Heart right ventricle (tissue), 16 donors: ENCODE data around the gene PTPRN2. TPM values are rescaled to one million over a fixed set of nuclear protein-coding genes. Genes with fewer than 3 reads are reported as not detected.

Source experiments
- ATAC-seq, 8 donors: fragments of 200-7000 bp; cut with Tn5 transposase; one replicate each; pipeline ENCODE4 v1.9.1; 2020; ENCODE audit warnings: mild to moderate bottlenecking in 8 of 8, moderate library complexity in 8 of 8, moderate number of reproducible peaks in 1 of 8
- DNase-seq, 2 donors: peaks; one replicate each; pipeline ENCODE4 v3.0.0-alpha.2; 2020
- H3K27ac ChIP-seq, 10 donors: fragments of 200-600 bp; sonication (generic) in 2 of 10; one replicate each; pipeline versions ENCODE4 v1.5.0 to v1.8.0; 2020 to 2022; ENCODE audit warnings: mild to moderate bottlenecking in 3 of 10
- H3K27me3 ChIP-seq, 7 donors: fragments of 200-600 bp; one replicate each; pipeline ENCODE4 v1.8.0; 2021 to 2022; ENCODE audit warnings: mild to moderate bottlenecking in 2 of 7
- H3K36me3 ChIP-seq, 9 donors: fragments of 200-600 bp; sonication (generic) in 1 of 9; one replicate each; pipeline versions ENCODE4 v1.5.0 to v1.8.0; 2020 to 2022; ENCODE audit warnings: mild to moderate bottlenecking in 2 of 9
- H3K4me1 ChIP-seq, 9 donors: fragments of 200-600 bp; sonication (generic) in 1 of 9; one replicate each; pipeline versions ENCODE4 v1.5.0 to v1.8.0; 2020 to 2022; ENCODE audit warnings: mild to moderate bottlenecking in 4 of 9
- H3K4me3 ChIP-seq, 10 donors: fragments of 200-600 bp; sonication (generic) in 2 of 10; one replicate each; pipeline versions ENCODE4 v1.5.0 to v1.8.0; 2020 to 2022; ENCODE audit warnings: mild to moderate bottlenecking in 7 of 10, moderate library complexity in 2 of 10
- H3K9me3 ChIP-seq, 11 donors: fragments of 200-600 bp in 10 of 11; sonication (generic) in 2 of 11; one replicate each; pipeline versions ENCODE4 v1.5.0 to v1.8.0; 2013 to 2022; ENCODE audit warnings: mild to moderate bottlenecking in 2 of 11, control low read depth in 1 of 11, moderate library complexity in 1 of 11
- CTCF ChIP-seq, 9 donors: fragments of 200-600 bp; sonication (generic) in 2 of 9; IDR thresholded peaks; one replicate each; pipeline versions ENCODE4 v1.5.0 to v1.8.0; 2021 to 2022; ENCODE audit warnings: antibody characterized with exemption in 9 of 9, mild to moderate bottlenecking in 5 of 9, moderate library complexity in 1 of 9
- WGBS, 2 donors: extraction: QIAGEN DNeasy Blood & Tissue Kit; methylation state at CpG; one replicate each; pipeline ENCODE4 v1.1.7; 2013; ENCODE audit warnings: inconsistent platforms in 1 of 2; 5-methylcytosine and 5-hydroxymethylcytosine counted together
- intact Hi-C, 10 donors: fragments of 100-400 bp; cut with DNase I; formaldehyde crosslinking; loops; one replicate each; pipeline versions ENCODE4 v1.11.1 to v1.14.2; 2022
- polyA plus RNA-seq, 2 donors: library from polyadenylated mRNA; stranded (reverse); fragments of 200-250 nt; gene quantifications; one replicate each; pipeline ENCODE4 v1.2.3, GENCODE V29; 2013
- total RNA-seq, 10 donors: library from RNA; stranded (reverse); fragmentation: NEBNext Ultra II Directional in 3 of 10; extraction: Animal tissue kit (Norgen Biotek cat#: 25700) in 3 of 10; gene quantifications; one replicate each; pipeline versions ENCODE4 v1.2.1 to v1.2.4, GENCODE V29; 2021 to 2023
- donor health status: Arrhythmogenic right ventricular cardiomyopathy.
- donor health status: ischemic (EF 13 %, LVEDD 7.1; RV severe dilation, severe dysfunction).
- donor health status: healthy with polysubstance abuse.
- donor health status: DM: no; HTN: yes; CAD: no.
- donor health status: DM: no; HTN: no; CAD: no.
- donor health status: ischemic (EF 25% LVEDD 6.9; RV normal size, moderate dysfunction).
- donor health status: ischemic (EF 25% LVEDD 5.7; RV mildly dilated, moderate dysfunction).
- donor health status: healthy.
- donor health status: DM: yes; HTN: yes; CAD: no.
- donor health status: Ischemic cardiomyopathy.
- donor health status: ischemic (EF 35%, LVEDD 5.7; RV mildly dilated, moderate dysfunction).
- donor health status: nonischemic (EF 11% LVEDD 7.7; RV severe dilation, severe dysfunction).
- donor health status: DM: yes; HTN: yes; CAD: no.
- donor health status: PGD.
- donor health status: ischemic (EF 29% LVEDD 5.4; RV normal size, mild dysfunction).
- donor health status: nonischemic (EF 23%, LVEDD 6.1; RV moderate dilation, normal function).

The PTPRN2 gene
- total and polyA plus RNA-seq, 12 donors: 0.82 to 1.8 (median 1.3) TPM

DNA sequence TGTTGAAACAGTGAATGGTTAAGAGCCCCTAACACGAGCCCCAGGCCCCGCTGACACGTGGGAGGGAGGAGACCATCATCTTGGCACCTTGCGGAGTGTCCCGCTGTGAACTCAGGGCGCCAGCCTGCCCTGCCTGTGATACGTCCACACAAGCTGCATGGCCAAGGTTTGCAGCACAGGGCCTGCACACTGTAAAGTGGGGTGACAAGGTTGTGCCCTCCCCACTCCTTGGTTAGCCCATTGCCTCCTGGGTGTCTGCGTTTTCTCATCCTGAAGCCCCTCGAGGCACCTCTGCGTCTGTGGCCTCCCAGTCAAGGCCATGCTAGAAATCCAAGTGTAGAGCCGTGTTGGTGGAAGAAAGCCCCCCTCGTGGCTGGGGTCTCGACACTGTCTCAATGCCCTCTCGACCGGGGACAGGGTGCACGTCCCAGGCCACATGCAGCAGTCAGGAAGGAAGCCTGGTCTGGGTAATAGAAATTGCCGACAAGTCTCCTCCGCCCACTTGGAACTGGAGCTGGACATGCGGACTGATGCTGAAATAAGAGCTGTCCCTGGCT is 1058.8 kb downstream of the PTPRN2 start:
- Histone ChIP-seq H3K27ac (no peak overlapping the region), H3K4me3 (no peak overlapping the region), H3K4me1 (no peaks in the 10 kb centered on the region), H3K27me3 (peaks cover 0 to 9% (median 0%) of the 10 kb centered on the region in 7 donors), H3K9me3 (peaks cover 0 to 43% (median 19%) of the 10 kb centered on the region in 11 donors), H3K36me3 (no peaks in the 10 kb centered on the region)
- DNase-seq (no peak), ATAC-seq (no peak)
- WGBS, 2 donors: 57 to 60% methylated on average over 19 of the region's 19 CpGs
- TF ChIP-seq CTCF (IDR thresholded peaks at IDR 0.05): no peak
- intact Hi-C loops: no loop called here

DNA sequence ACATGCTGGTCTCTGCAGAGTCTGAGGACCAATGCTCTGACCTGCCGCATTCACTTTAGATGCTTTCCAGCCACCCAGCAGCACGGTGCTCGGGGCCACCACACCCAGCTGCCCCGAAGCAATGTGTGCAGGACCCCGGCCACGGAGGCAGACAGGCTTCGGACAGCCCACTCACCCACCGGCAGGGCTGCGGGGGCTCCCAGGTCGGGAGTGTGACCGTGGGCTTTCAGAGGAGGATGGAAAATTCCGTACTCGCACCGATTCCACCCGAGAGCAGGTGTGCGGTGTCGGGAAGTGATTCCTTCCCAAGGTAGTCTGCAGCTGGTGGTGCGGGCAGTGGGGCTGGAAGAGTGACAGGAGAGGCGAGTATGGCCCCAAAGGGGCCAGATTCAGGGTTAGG is 1059.9 kb downstream of the PTPRN2 start:
- no peak for TF ChIP-seq CTCF (IDR thresholded peaks at IDR 0.05)

GRCh38 chr7:157526913-157527634 is 1060.5 kb downstream of the PTPRN2 start:
- intact Hi-C loops: no loop called here
- WGBS, 2 donors: 73 to 76% methylated on average over 23 of the region's 23 CpGs

More for the DNA sequence above, 1059.9 kb downstream of the PTPRN2 start:
- Histone ChIP-seq H3K36me3 (no peaks in the 10 kb centered on the region), H3K4me1 (no peaks in the 10 kb centered on the region), H3K27ac (no peak overlapping the region), H3K4me3 (no peak overlapping the region), H3K9me3 (peaks cover 0 to 31% (median 16%) of the 10 kb centered on the region in 11 donors), H3K27me3 (peaks cover 0 to 12% (median 0%) of the 10 kb centered on the region in 7 donors)
- intact Hi-C loops: no loop called here
- DNase-seq (no peak), ATAC-seq (no peak)
- WGBS, 2 donors: 90% methylated on average over 19 of the region's 19 CpGs

More at GRCh38 chr7:157526913-157527634, 1060.5 kb downstream of the PTPRN2 start:
- ATAC-seq: no peak
- no peak overlapping the region for H3K27ac ChIP-seq
- H3K4me3 ChIP-seq: no peak overlapping the region
- H3K9me3 ChIP-seq: peaks cover 0 to 25% (median 10%) of the 10 kb centered on the region in 11 donors
- no peaks in the 10 kb centered on the region for H3K4me1 ChIP-seq
- no peak for TF ChIP-seq CTCF (IDR thresholded peaks at IDR 0.05)
- no peaks in the 10 kb centered on the region for H3K36me3 ChIP-seq
- peaks cover 0 to 15% (median 4%) of the 10 kb centered on the region in 7 donors for H3K27me3 ChIP-seq
- DNase-seq: no peak
